ACC112 (cell line): ENCODE results near the gene STK39.

Experiments
- H2AFZ ChIP-seq: fragments of 200-600 bp; sonication (generic); one replicate; pipeline ENCODE4 v1.6.0; 2017; ENCODE audit warnings: antibody characterized with exemption, low read length; ENCODE audit not compliant: unreplicated experiment
- H3K27ac ChIP-seq: fragments of 200-600 bp; sonication (generic); 2 replicates; pipeline ENCODE4 v1.5.1; 2014; ENCODE audit warnings: low read depth, mild to moderate bottlenecking, antibody characterized with exemption, low read length, moderate library complexity
- H3K27me3 ChIP-seq: fragments of 200-600 bp; sonication (generic); 2 replicates; pipeline ENCODE4 v1.6.1; 2014; ENCODE audit warnings: mild to moderate bottlenecking, antibody characterized with exemption, low read length, moderate library complexity, mixed read lengths; ENCODE audit not compliant: insufficient read depth
- H3K36me3 ChIP-seq: fragments of 200-600 bp; sonication (generic); 2 replicates; pipeline ENCODE4 v1.6.1; 2016; ENCODE audit warnings: mild to moderate bottlenecking, antibody characterized with exemption, low read length, moderate library complexity, mixed read lengths; ENCODE audit not compliant: insufficient read depth
- H3K4me1 ChIP-seq: fragments of 200-600 bp; sonication (generic); one replicate; pipeline ENCODE4 v1.6.1; 2016; ENCODE audit warnings: low read length, mixed read lengths; ENCODE audit not compliant: insufficient read depth, unreplicated experiment, control insufficient read depth
- H3K4me3 ChIP-seq: fragments of 200-600 bp; sonication (generic); 2 replicates; pipeline ENCODE4 v1.5.1; 2014; ENCODE audit warnings: mild to moderate bottlenecking, low read depth, low read length
- H3K79me2 ChIP-seq: fragments of 200-600 bp; sonication (generic); one replicate; pipeline ENCODE4 v1.6.0; 2016; ENCODE audit warnings: low read length; ENCODE audit not compliant: control insufficient read depth, unreplicated experiment, insufficient read depth

The STK39 gene

DNA sequence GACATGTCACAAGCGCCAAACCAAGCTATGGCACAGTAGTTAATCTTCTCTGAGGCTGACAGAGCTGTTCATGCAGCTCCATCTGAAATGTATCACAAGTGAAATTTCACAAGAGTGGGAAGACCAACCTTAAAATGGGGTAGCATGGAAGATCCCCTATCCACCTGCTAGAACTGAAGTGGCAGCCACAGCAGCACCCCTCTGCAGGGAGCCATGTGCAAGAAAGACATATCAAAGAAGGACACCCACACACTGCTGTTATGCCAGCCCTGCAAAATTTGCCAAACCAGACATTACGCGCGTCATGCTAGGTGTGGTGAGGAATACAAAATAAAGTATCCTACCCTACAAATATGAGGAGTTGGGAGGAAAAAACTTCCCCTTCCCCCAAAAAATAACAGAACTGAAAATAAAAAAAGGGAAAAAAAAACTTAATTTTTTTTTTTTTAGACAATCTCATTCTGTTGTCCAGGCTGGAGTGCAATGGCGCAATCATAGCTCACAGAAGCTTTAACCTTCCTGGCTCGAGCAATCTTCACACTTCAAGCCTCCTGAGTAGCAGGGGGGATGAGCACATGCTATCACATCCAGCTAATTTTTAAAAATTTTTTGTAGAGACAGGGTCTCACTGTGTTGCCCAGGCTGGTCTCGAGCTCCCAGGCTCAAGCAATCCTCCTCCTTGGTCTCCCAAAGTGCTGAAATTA is 76.2 kb downstream of the STK39 start:
- peaks cover 7% of the 10 kb centered on the region for H3K79me2 ChIP-seq
- no peak overlapping the region for H3K27ac ChIP-seq
- H3K36me3 ChIP-seq: no peaks in the 10 kb centered on the region
- no peak overlapping the region for H2AFZ ChIP-seq
- H3K4me1 ChIP-seq: peaks cover 23% of the 10 kb centered on the region
- H3K4me3 ChIP-seq: no peak overlapping the region
- H3K27me3 ChIP-seq: no peaks in the 10 kb centered on the region

DNA sequence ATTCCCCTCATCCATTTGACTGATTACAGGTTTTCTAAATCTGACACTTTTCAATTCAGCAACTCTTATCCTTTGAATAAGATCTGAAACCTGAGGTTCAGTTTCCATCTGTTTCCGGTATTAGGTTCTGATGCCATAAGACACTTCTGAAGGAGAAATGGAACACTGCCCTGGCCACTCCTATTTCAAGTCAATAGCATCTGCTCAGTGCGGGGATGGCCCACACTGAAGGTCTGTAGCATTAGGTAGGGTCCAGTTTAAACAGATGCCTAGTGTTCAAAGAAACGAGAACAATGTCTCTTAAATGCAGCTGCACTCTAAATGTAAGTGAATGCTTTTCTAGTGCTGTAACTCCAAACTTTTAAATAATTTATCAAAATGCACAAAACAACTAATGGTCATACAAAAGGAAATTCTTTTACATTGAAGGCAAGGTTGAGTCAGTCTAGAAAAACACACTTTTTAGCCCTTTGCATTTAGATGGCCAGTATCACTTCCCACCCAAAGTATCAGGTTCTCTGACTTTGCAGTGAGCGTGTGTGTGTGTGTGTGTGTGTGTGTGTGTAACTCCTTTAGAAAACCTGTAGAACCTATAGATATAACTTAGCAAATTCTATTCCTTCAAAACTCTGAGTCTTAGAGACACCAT is 78.2 kb downstream of the STK39 start:
- H3K79me2 ChIP-seq: peaks cover 7% of the 10 kb centered on the region
- H3K4me1 ChIP-seq: peaks cover 23% of the 10 kb centered on the region
- H3K27ac ChIP-seq: no peak overlapping the region

DNA sequence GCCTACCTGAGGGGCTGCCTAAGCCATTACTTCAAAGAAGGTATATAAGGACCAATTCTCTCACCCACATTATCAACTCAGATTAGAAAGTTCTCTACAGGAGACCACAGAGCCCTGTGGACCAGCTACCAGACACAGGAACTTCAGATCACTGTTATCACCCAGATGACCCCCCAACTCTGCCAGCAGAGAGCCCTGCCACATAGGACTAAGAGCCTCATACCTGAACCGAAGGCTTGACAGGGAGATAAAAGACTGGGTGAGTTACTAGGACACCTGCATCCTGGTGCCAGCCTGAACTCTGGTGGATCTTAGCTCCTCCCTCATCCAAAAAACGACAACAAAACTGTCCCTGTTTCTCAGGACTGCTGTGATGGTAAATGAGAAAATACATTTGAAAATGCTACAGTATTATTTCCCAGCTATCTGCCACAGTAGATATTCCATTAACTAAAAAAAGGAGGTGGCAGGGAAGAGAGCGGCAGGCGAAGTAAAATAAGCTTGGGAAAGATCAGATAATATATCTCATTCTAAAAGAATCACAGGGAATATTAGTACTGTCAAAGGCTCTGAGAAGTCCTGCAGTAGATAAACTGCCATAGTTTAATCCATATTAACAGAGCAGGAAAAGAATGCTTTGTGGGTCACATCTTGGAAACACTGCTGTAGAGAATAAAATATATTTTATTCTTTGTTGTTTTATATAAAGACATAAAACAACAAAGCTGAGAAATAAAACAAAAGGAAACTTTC is 79.7 kb downstream of the STK39 start:
- Histone ChIP-seq H3K36me3 (no peaks in the 10 kb centered on the region; the same call in 1 of the 2 replicates), H3K27ac (no peak overlapping the region), H2AFZ (no peak overlapping the region), H3K79me2 (peaks cover 7% of the 10 kb centered on the region), H3K27me3 (no peaks in the 10 kb centered on the region), H3K4me1 (peaks cover 23% of the 10 kb centered on the region), H3K4me3 (no peak overlapping the region)

More for the DNA sequence above, 78.2 kb downstream of the STK39 start:
- Histone ChIP-seq H2AFZ (no peak overlapping the region), H3K36me3 (no peaks in the 10 kb centered on the region), H3K4me3 (no peak overlapping the region), H3K27me3 (no peaks in the 10 kb centered on the region)

DNA sequence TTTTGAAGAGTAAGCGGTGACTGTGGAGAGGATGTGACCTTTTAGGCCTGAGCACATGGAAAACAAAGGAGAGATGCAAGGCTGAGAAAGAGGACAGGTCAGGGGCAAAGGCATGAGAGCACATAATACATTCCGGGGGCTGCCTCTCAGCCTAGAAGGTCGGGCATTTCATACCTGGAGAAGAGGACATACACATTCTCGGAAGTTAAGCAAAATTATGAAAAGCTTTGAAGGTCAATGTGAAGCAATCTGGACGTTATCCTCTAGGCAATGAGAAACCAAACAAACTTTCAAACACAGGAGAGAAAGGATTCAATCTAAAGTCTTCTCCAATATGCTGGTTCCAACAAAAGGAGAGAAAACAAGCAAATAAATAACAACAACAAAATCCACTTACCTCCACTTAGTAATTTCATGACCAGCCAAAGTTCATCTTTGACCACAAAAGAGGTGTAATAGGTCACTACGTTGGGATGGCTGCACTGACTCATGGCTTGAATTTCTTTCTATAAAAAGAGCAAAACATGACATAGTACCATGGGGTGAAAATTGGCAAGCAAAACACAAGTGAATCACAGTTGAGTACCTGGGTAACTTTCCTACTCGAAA is 80.4 kb downstream of the STK39 start:
- Histone ChIP-seq H3K27me3 (no peaks in the 10 kb centered on the region), H3K79me2 (peaks cover 7% of the 10 kb centered on the region), H3K4me1 (peaks cover 23% of the 10 kb centered on the region), H3K27ac (no peak overlapping the region), H2AFZ (no peak overlapping the region), H3K4me3 (no peak overlapping the region), H3K36me3 (no peaks in the 10 kb centered on the region; the same call in 1 of the 2 replicates)

DNA sequence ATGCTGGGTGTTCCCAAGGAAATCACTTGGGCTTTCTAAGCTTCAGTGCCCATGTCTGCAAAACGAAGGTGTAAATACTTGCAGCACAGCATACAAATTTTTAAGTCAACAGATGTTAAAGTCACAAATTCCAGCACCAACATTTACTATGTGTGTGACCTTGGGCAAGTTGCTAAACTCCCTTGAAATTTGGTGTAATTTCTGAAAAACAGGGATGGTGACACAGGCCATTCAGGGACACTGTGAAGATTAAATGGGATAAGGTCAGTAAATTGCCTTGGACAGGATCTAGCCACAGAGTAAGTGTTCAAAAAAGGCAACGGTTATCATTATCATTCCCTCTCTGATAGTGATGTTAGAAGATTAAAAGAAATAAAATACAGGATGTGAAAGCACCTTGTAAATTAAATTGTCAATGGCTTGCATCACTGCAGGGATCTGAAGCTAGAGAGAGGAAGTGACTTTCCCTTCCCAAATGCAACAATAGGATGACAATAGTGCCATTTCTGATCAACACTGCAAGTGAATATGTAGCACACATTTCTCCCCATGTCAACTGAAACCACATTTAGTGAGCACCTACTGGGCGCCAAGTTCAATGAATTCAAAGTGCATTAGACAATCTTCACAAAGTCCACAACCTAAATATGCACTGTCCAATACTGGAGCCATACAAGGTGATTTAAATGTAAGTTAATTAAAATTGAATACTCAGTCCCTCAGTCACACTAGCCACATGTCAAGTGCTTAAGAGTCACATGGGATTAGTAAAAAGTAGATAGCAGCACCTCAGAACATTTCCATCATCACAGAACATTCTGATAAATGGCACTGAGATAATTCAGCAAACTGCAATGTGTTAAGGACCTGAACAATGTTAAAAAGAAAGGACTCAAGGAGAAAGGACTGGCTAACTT is 81.2 kb downstream of the STK39 start:
- H3K4me3 ChIP-seq: no peak overlapping the region
- peaks cover 23% of the 10 kb centered on the region for H3K4me1 ChIP-seq
- no peaks in the 10 kb centered on the region for H3K27me3 ChIP-seq
- no peak overlapping the region for H2AFZ ChIP-seq
- no peaks in the 10 kb centered on the region; the same call in 1 of the 2 replicates for H3K36me3 ChIP-seq
- H3K27ac ChIP-seq: no peak overlapping the region
- peaks cover 7% of the 10 kb centered on the region for H3K79me2 ChIP-seq

DNA sequence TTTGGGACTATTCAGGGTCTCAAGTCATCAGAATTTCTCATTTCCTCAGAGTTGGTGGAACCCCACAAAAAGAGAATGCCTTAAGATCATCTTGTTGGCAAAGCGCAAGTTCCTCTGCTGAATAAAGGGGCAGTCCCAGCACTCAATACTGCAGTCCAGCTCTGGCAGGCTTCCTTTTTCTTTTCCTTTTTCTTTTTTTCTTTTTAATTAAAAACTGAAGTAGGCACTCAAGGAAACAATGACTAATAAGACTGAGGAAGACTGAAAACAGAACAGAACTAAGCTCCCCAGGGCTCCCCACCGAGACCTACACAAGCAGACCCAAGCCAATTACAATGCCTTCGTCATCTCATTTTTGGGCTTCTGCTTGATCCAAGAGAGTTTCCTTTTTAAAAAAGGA is 82.0 kb downstream of the STK39 start:
- H3K4me1 ChIP-seq: peaks cover 23% of the 10 kb centered on the region
- no peaks in the 10 kb centered on the region for H3K27me3 ChIP-seq
- no peaks in the 10 kb centered on the region; the same call in 1 of the 2 replicates for H3K36me3 ChIP-seq
- H3K27ac ChIP-seq: no peak overlapping the region
- H3K4me3 ChIP-seq: no peak overlapping the region
- no peak overlapping the region for H2AFZ ChIP-seq
- H3K79me2 ChIP-seq: peaks cover 7% of the 10 kb centered on the region

DNA sequence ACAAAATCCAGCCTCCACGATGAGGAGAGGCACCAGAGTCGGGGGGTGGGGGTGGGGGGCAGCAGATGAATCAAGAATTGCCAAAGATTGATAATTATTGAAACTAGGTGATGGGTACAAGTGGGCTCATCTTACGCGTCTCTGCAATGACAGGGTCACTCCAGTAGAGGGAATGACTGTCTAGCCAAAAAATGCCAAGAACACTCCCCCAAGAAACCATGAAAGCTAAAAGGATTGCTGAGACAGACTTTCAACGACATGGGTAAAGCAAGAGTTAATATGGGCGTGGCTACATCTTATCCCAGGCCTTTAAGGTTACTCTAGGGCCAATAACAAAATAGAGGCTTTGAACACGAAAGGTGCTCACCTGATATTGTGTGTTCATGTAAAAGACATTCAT is 86.5 kb downstream of the STK39 start:
- no peak overlapping the region for H2AFZ ChIP-seq
- no peak overlapping the region for H3K4me3 ChIP-seq
- H3K27ac ChIP-seq: no peak overlapping the region
- no peaks in the 10 kb centered on the region for H3K79me2 ChIP-seq
- H3K4me1 ChIP-seq: no peaks in the 10 kb centered on the region
- no peaks in the 10 kb centered on the region for H3K27me3 ChIP-seq
- no peaks in the 10 kb centered on the region; the same call in 1 of the 2 replicates for H3K36me3 ChIP-seq

DNA sequence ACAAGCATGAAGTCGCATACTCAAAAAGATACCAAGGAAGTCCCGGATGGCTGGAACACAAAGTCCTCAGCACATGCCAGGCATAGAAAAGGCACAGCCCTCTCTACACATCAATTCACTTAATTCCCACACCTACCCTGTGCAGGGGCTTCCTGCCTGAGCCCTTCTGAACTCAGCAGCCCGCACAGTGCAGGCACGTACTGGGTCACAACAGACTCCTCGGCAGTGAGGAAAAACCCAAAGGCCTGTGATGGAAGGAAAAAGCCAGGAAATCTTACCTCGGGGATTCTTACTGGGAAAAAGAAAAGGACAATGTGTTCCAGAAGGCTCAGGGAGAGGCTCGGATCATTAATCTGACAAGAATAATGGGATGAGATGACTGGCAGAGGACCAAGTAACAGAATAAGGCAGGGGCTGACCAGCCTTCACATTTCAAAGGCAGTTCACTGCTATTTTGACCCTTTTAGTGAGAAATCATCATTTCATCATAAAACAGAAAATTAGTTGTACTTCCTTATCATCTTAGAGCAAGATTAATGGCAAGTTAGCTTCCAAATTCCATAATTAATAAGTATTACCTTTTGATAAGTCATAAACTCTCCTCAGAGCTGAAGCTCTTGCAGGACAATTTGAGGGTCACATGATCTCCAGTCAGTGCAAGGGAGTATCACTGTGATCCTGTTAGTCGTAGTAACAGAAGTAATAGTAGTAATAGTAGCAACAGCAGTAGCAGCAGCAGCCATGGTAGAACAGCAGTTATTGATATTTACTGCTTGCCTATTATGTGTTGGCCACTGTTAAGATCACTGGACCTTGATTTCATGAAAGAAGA is 87.4 kb downstream of the STK39 start:
- no peak overlapping the region for H3K4me3 ChIP-seq
- no peaks in the 10 kb centered on the region for H3K27me3 ChIP-seq
- H2AFZ ChIP-seq: no peak overlapping the region
- no peaks in the 10 kb centered on the region for H3K79me2 ChIP-seq
- H3K27ac ChIP-seq: no peak overlapping the region
- H3K4me1 ChIP-seq: no peaks in the 10 kb centered on the region
- no peaks in the 10 kb centered on the region; the same call in 1 of the 2 replicates for H3K36me3 ChIP-seq

DNA sequence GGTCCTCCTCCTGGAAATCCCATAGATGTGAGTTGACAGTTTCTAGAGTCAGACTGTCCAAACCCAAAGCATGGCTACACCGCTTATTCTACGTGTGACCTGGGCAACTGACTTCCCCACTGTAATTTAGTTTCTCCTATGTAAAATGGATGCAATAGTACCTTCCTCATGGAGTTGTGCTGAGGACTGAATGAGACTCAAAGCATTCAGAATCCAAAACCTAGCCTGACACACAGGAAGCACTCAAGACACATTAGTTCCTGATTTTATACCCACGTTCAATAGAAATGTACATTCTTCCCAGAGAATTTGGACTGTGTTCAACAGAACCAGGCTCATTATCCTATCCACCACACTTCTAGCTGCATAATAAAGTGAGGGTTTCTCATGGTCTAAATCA is 88.8 kb downstream of the STK39 start:
- Histone ChIP-seq H3K79me2 (no peaks in the 10 kb centered on the region), H2AFZ (no peak overlapping the region), H3K4me1 (no peaks in the 10 kb centered on the region), H3K36me3 (no peaks in the 10 kb centered on the region; the same call in 1 of the 2 replicates), H3K4me3 (no peak overlapping the region), H3K27me3 (no peaks in the 10 kb centered on the region), H3K27ac (no peak overlapping the region)
